ENCODE data around the gene APOBEC3H.

Gene APOBEC3H

GRCh38 chr22:39109361-39109760 lies 12.3 kb downstream of the APOBEC3H start:
- DNase-seq (ENCODE audit: extremely low read depth, insufficient read length): no peak
- Histone ChIP-seq H3K36me3 (ENCODE audit: control insufficient read depth, insufficient read depth, low read length) (no peaks in the 10 kb centered on the region), H3K4me3 (replicated peaks; ENCODE audit: low read depth, low read length) (no peak overlapping the region), H3K27me3 (replicated peaks; ENCODE audit: control insufficient read depth, insufficient read depth, low read length) (no peaks in the 10 kb centered on the region)
- no peak for TF ChIP-seq CTCF (IDR thresholded peaks at IDR 0.05; ENCODE audit: insufficient read depth, low read length, poor library complexity, severe bottlenecking)

- no peak for TF ChIP-seq CTCF (IDR thresholded peaks at IDR 0.05; ENCODE audit: insufficient read depth, low read length, poor library complexity, severe bottlenecking)
- Histone ChIP-seq H3K27me3 (replicated peaks; ENCODE audit: control insufficient read depth, insufficient read depth, low read length) (no peaks in the 10 kb centered on the region), H3K4me3 (replicated peaks; ENCODE audit: low read depth, low read length) (no peak overlapping the region), H3K36me3 (ENCODE audit: control insufficient read depth, insufficient read depth, low read length) (no peaks in the 10 kb centered on the region)
- DNase-seq (ENCODE audit: extremely low read depth, insufficient read length): no peak
Observed at GRCh38 chr22:39110631-39111561, 13.9 kb downstream of the APOBEC3H start.

GRCh38 chr22:39114112-39114511 lies 17.1 kb downstream of the APOBEC3H start:
- TF ChIP-seq CTCF (IDR thresholded peaks at IDR 0.05; ENCODE audit: insufficient read depth, low read length, poor library complexity, severe bottlenecking): no peak
- no peaks in the 10 kb centered on the region for H3K27me3 ChIP-seq (replicated peaks; ENCODE audit: control insufficient read depth, insufficient read depth, low read length)
- no peak for DNase-seq (ENCODE audit: extremely low read depth, insufficient read length)
- no peaks in the 10 kb centered on the region for H3K36me3 ChIP-seq (ENCODE audit: control insufficient read depth, insufficient read depth, low read length)
- H3K4me3 ChIP-seq (replicated peaks; ENCODE audit: low read depth, low read length): no peak overlapping the region

GRCh38 chr22:39115570-39115969 lies 18.5 kb downstream of the APOBEC3H start:
- Histone ChIP-seq H3K36me3 (ENCODE audit: control insufficient read depth, insufficient read depth, low read length) (no peaks in the 10 kb centered on the region), H3K4me3 (replicated peaks; ENCODE audit: low read depth, low read length) (no peak overlapping the region), H3K27me3 (replicated peaks; ENCODE audit: control insufficient read depth, insufficient read depth, low read length) (no peaks in the 10 kb centered on the region)
- no peak for DNase-seq (ENCODE audit: extremely low read depth, insufficient read length)
- no peak for TF ChIP-seq CTCF (IDR thresholded peaks at IDR 0.05; ENCODE audit: insufficient read depth, low read length, poor library complexity, severe bottlenecking)

GRCh38 chr22:39115977-39116621 lies 19.1 kb downstream of the APOBEC3H start:
- TF ChIP-seq CTCF (IDR thresholded peaks at IDR 0.05; ENCODE audit: insufficient read depth, low read length, poor library complexity, severe bottlenecking): no peak
- H3K4me3 ChIP-seq (replicated peaks; ENCODE audit: low read depth, low read length): no peak overlapping the region
- no peaks in the 10 kb centered on the region for H3K27me3 ChIP-seq (replicated peaks; ENCODE audit: control insufficient read depth, insufficient read depth, low read length)
- no peak for DNase-seq (ENCODE audit: extremely low read depth, insufficient read length)
- no peaks in the 10 kb centered on the region for H3K36me3 ChIP-seq (ENCODE audit: control insufficient read depth, insufficient read depth, low read length)
